HG02610 (cell line): Measurements from ENCODE around the gene ATRN.

ENCODE experiments used
- ATAC-seq: cut with Tn5 transposase; IDR thresholded peaks from one replicate; pipeline ENCODE4 v1.9.1; 2021; ENCODE audit warnings: mild to moderate bottlenecking, moderate library complexity; ENCODE audit not compliant: unreplicated experiment

Gene ATRN

DNA sequence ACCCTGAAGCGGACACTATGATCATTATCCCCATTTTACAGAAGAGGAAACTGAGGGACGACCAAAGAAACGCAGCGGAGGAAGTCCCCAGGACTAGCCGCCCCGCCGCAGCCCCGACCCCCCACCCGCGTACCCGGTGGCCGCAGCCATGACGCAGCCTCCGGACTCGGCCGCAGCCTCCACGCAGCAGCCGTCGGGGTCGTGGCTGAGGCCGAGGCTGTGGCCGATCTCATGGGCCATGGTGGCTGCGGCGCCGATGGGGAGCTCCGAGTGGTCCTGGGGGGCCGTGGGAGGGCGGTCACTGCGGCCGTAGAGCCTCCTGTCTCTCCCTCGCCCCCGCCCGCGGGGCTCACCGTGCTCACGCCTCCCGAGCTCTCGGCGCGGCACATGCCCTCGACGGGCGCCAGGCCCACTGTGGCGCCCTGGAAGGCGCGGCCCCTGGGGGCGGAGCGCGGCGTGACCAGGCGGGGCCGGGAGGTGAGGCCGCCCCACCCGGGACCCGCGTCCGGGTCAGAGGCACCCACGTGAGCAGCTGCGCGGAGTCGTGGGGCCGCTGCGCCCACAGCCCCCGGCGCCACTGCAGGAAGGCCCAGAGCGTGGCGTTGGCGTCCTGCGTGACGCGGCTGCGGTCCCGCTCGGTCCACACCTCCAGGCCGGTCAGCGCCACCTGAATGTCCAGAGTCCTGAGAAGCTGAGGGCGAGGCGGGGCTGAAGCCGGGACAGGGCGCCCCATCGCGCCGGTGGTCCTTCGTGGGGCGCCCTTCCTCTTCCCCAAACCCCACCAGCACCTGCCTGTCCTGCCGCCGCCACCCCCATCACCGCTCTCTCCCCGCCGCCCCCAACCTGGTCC, 202.6 kb downstream of the ATRN start:
- no peak for ATAC-seq

DNA sequence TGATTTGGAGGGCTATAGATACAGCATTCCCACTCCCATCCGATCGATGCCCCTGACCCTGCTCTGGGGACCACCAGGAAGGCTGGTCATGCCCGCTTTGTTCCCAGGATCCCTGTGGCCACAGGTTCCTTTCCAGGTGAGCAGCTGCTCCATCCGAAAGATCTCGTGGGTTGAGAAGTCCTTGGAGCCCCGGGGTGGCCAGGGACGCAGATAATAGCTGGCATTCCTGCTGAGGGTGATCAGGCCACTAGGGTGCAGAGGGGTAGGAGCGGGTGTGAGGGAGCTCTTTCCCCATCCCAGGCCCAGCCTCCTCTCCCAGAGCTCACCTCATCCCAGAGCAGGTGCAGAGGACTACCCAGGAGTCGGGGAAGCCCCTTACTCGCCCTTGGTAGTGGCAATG, 203.6 kb downstream of the ATRN start:
- no peak for ATAC-seq

DNA sequence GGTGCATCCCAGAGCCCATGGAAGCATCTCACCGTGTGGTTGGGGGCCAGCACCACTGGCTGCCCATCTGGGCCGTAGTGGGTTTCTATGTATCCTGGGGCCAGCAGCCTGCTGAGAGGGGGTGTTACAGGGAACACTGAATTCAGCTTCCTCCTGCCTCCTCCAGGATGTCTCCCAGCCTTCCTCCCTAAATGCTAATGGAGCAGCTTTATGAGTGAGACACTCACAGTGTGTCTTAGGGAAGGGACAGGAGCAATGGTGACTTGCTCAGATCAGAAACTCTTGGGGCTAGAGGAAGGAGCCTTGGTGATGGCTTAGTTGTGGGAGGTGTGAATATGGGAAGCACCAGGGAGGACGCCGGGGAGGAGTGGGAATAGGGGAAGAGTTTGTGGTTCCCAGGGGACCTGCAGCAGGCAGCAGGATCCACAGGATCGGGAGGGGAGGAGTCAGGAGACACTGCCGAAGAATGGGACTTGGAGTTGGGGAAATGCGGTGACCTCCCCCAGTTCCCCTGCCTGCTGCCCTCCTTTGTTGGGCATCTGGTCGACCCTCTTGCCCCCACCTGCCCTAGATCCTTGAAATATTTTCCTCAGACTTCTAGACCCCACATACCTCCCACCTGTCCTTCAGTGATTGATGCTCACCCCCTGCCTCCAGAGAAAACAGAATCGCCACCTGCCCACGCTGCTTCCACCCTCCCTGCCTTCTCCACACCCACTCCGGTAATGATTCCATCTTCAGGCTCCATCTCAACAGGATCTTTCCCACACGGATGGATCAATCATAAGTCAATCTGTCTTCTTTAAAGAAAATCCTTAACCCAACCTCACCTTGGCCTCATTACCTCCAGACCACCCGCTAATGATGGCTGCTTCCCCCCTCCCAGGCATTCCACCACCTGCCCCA, 204.4 kb downstream of the ATRN start:
- no peak for ATAC-seq

DNA sequence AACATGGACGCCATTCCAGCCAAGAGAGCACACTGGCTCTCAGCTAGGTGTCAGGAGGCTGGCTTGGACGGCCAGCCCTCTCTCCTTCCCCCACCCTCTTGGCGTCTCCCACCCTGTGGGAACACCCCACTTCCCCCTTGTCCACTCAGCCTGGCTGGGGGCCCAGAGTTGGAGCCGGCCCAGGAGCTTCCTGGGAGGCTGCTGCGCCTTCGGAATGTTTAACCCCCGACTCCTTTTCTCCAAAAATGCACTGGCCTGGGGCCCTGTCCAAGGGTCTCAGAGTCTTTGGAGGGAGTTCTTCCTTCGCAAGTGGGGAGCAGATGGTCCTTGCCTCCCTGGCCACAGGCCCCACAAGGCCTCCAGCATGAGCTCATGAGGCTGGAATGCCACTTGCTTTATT, 206.9 kb downstream of the ATRN start:
- ATAC-seq, result no peak

DNA sequence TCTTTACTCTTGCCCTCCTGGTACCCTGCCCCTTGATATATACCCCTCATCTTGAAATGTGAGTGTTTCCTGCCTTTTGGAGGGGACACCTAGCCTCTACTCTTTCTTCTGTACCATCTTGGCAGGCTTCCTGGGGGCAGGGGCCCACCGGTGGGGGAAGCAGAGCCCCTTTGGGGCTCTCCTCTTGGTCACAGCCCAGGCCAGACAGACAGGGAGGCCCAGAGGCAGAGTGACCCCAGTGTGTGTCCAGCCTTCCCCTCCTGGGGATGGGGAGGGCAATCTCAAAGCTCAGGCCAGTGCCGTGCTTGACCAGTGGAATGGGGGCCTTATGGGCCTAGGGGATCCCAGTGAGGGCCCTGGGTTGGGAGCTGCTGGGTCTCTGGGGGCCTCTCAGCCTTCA, 207.4 kb downstream of the ATRN start:
- no peak for ATAC-seq

DNA sequence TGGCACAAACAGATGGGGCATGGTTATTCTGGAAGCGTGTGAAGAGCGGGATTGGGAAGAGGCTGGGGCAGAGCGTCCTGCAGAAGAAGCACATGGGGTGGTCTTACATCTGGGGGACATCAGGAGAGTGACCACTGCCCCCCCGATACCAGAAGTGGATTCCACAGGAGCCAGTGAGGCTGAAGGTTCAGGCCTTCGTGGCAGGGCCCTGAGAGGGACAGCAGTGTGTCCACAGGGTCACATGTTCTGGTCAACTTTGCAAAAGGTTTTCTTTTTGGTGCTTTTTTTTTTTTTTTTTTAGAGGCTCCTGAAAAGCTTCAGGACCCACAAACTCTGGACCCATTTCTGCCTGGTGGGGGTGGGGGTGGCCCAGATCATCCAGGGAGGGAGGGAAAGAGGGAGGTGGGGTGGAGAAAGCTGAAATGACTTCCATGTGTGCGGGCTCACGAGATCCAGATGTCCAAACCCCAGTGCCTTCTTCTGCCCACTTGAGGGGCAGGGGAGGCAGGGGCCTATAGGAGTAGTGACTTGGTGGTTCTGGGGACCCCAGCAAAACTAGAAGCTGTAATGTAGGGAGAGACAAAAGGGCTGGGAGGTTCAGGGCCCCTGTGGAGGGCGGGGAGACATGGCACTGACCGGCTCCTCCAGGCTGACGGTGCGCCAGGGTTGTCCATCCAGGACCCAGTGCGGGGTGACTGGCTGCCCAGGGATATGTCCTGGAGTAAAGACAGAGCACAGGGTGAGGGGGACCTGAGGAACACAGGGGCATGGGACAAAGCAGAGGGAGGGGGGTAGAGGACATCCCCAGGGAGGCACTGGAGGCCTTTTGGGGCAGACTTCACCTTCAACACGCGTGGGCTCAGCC, 208.3 kb downstream of the ATRN start:
- no peak for ATAC-seq

DNA sequence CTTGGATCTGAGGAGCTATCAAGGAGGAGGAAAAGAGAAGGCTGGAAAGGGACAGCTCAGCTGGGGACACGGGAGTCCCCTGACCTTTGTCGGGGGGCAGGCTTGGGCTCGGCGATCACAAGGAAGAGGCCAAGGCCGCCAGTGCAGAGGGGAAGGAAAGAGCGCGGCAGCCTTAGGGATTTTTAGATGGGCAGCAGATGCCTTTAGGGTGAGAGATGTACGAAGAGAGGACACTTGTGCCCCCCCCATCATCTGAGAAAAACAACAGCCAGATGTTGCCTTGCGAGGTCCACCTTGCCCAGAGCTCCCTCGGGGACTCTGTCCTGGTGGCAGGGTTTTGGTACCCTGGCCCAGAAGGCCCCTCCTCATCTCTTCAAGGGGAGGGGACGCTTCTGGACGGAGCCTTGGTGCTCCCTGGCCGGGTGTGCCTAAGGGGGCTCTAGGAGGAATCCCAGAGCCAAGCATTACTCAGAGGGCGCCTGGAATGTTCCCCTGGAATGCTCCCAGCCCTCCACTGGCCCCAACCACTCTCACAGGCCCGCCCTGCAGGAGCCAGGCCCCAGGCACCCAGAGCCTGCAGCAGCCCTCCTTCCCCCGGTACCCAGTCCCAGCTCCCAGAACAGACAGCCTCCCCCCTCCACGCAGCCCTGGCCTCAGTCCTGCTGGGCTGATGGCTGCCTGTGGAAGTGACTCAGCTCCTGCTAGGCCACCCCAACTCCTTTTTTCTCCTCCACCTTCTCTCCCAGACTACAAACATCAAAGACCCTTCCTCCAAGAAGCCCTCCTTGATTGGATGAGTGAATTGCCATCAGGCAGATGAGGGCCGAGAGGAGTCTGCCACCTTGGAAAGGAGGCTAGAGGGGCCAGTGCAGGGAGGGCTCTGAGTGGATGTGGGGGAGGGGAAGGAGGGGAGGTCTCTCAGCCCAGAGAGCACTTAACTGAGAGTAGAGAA, 209.2 kb downstream of the ATRN start:
- ATAC-seq, result no peak

DNA sequence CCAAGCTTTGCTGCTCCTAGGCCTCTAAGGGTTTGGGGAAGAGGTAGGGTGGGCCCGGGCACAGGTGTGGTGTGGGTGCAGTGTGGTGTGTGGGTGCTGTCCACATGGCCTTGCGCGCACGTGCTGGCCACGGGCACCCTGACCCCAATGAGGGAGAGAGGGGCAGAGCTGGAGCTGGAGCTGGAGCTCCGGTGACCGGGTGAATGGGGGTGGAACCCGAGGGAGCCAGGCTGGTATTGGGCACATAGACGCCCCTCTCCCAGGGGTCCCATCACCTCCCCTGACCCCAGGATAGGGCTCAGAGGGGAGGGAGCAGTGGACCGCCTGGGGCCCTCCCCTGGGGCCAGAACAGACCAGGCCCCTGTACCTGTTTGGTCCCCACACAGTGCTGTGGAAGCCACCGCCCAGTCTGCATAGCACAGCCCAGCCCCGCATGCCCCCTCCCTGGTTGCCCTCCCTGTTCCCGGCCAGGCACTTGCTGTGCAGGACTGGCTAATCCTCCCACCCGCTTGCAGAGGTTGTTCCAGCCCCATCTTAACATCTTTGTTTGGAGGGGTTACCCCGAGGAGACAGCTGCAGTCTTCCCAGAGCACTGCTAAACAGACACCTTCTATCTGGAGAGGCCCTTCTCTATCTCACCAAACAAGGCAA, 210.0 kb downstream of the ATRN start:
- ATAC-seq, result no peak

DNA sequence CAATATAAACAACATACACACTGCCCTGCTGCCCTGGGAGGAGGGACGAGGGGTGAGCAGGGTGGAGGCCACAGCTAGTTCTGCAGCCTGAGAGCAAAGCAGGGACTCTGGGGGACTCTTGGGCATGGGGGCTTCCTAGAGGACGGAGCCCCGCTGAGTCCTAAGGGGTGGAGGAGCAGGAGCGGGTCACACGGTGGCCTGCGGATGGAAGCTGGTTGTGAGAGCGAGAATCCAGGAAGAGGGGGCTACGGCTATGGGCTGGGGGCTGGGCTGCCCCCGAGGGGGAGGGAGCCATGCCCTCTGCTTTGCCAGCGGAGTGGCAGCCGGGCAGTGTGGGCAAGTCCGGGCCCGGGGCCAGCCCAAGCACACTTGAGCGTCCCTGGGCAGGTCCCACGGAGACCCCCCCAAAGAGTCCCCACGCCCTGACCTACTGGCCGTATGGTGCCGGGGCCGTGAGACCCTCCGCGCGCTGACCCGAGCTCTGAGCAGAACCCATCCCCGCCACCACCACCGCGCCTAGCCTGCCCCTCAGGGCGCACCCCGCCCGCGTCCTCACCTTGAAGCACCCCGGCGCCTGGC, 210.6 kb downstream of the ATRN start:
- no peak for ATAC-seq

DNA sequence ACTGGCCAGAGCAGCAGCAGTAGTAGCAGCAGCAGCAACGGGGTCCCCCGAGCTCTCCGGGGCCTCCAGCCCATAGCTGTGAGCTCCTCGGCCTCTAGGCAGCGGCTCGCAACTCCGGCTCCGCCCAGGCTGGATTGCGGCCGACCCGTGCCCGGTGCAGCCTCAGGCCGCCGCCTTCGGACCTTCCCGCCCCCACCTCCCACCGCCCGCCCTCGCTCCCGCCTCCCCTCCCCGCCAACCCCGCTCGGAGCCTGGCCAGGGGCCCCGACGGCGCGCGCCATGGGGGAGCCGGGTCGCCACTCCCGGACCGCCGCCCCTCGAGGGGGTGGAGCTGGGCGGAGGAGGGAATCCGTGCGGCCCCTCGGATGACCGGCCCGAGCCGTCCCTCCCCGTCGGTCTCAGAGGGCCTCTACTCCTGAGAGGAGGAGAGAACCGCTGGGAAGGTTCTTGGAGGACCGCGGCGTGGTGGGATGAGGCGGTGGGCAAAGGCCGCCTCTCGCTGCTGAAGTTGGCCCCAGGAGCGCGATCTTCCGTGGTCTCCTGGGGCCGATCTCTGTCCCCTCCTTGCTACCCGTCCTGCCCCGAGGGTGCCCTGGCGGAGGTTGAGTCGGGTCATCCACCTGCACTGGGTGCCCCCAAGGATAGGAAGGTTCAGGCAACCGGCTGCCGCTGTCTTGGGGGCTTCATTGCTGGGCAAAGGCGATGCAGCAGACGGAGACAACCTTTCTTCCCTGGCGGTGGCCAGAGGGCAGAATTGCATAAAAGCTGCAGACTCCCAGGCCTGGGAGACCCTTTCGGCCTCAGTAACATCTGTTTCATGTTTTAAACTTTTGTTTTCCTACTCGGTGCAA, 211.3 kb downstream of the ATRN start, which contains the start of gene ADAM33:
Gene ADAM33, minus strand, starts transcription at position 80 of the 851 bp plus-strand sequence. Its CDS starts 6 bp downstream, at position 74.
- no peak for ATAC-seq

DNA sequence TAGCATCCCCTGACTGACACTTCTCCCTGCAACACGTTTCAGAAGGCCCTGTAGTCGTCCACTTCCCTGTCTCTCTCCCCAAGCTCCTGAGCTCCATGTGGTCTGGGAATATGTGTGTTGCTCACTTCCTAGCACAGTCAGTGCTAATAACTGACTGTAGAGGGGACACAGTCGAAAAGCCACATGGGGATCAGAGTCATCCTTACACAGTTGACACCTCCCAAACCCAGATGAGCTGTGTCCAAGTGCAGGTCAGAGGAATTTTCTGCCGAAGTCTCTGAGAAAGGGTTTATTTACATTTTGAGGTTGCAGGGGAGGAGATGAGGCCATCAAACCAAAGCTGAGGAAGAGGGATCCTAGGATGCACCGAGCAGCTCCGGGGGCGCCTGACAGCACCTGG, 214.5 kb downstream of the ATRN start:
- no peak for ATAC-seq

DNA sequence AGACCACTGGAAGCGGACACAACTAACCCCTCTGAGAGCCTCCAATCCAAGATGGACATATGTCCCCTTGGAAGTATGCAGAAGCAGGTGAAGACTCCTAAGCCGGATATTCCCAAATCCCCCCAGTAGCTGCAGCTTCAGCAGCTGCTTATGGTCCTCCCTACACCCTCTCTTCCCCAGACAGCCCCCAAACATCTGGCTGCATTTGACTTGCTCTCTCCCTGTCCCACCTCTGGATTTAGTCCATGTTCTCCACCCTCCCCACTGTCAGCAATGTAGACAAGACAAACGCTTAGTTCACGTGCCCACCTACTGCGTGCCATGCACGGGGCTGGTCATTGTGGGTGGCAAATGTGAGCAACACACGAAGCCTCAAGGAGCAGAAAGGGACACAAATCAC, 215.6 kb downstream of the ATRN start:
- ATAC-seq, result no peak

DNA sequence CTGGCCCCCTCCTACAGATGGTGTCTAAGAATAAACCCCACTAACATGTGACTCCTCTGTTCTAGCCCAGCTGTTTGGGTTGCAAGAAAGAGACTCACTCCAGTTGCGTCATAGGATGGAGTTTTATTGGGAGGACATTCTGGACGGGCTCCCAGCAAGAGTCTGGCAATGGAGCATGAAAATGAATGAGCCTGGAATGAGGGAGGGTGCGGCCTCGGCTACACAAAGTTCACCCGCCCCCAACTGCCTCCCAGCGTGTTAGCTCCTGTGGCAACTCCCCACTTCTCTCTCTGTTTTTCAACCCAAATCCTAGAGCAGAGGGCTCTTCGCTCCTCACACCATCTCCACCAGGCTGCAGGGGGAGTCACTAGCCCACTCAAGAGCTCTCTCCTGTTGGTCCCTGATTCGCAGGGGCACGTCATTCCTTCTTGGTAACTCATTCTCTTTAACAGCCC, 216.1 kb downstream of the ATRN start:
- ATAC-seq, result no peak

DNA sequence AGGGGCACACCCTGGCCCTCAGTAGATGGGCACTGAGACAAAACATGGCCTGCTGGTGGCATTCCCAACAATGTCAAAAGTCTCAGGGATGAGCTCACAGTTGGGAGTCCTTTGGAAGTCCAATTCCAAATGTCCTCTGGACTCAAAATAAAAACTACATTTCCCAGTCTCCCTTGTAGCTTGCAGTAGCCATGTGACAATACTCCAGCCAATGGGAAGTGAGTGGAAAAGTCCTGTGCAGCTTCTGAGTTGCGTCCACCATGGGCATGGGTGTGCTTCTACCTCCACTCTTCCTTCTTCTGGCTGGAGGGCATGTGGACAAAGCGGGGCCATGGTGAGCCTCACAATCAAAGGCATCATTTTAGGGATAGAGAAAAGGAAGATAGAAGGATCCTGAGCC, 216.8 kb downstream of the ATRN start:
- no peak for ATAC-seq

DNA sequence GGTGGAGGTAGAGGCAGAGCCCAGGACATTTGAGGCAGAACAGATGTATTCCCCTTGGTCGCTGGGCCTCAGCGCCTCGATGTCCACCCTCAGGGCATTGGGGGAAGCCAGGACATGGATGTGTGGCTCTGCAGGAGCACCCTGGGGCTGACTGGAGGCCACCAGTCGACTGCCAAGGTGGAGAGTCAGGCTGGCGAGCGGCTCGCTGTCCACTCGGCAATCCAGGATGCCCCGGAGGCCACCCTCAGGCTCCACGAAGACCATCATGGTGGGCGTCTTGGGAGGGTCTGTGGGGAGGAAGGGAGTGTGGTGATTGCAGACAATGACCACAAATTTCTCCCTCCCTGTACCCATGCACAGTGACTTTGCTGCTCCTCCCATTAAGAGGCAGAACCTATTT, 219.2 kb downstream of the ATRN start:
- no peak for ATAC-seq

DNA sequence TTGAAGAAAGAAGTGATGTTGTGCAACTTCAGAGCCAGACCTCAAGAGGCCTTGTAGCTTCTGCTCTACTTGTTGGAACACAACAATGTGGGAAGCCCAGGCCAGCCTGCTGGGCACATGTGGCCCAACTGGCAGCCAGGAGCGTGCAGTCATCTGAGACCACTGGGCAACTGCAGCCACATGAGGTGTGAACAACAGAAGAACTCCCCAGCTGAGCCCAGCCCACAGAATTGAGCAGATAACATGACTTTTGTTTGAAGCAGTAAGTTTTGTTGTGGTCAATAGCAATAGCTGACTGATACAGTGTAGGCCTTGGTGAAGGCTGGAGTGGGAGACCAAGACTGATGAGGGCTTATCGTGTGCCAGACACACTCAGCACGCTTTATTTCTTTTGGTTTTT, 219.6 kb downstream of the ATRN start:
- no peak for ATAC-seq

DNA sequence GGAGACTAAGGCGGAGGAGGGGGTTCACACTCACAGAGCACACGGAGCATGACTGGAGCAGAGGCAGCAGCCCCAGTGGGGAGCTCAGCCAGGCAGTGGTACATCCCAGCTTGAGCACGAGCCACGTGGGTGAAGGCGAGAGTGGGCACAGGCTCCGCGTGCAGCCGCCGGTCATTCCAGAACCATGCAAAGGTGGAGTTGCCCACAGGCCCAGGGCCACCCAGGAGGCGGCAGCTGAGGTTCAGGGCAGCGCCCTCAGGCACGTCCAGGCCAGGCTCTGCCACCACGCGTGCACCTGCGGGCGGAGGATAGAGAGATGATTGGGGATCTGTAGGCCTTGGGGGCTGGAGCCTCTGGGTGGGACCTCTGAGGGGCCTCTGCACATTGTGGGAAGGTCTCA, 220.5 kb downstream of the ATRN start:
- ATAC-seq, result no peak

DNA sequence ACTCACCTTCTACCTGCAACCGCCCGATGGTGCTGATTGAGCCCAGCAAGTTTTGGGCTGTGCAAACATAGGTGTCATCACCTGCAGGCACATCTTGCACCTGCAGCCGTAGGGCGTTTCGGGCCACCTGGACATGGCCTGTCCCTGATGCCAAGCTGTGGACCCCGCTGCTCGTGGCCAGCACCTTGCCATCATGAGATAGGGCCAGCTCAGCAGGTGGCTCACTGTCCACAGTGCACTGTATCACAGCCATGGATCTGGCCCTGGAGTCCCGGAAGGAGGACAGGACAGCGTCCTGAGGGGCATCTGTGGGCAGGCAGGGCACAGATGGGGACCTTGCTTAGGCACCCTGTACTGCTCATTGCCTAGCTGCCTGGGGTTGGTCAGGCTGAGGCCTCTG, 221.1 kb downstream of the ATRN start:
- ATAC-seq, result no peak
